WTC11 (cell line): ENCODE measurements around the gene FOXJ3. TPM values are rescaled to one million over a fixed set of nuclear protein-coding genes. Genes with fewer than 3 reads are reported as not detected.

Experiments
- ATAC-seq: fragments of 200-7000 bp; cut with Tn5 transposase; 2 replicates; pipeline ENCODE4 v1.10.0; 2021; ENCODE audit warnings: mild to moderate bottlenecking, moderate library complexity
- CTCF ChIA-PET: fragments of 300-600 bp; sonication (Branson Sonifier 250); formaldehyde crosslinking; loops from one replicate; lab custom pipeline; 2021; ENCODE audit warnings: antibody characterized with exemption; lab: Charles Lee
- POLR2A ChIA-PET: fragments of 350-600 bp; sonication (Branson Sonifier 250); formaldehyde crosslinking; loops from one replicate; lab custom pipeline; 2021; ENCODE audit warnings: antibody characterized with exemption; lab: Charles Lee
- DNase-seq: peaks from one replicate; pipeline ENCODE4 v3.0.0; 2021; ENCODE audit warnings: low spot score
- H3K27ac Mint-ChIP-seq: 2 replicates; pipeline ENCODE4 v1.8.0; 2021; ENCODE audit warnings: mixed read lengths
- H3K27me3 Mint-ChIP-seq: 2 replicates; pipeline ENCODE4 v1.8.0; 2021; ENCODE audit warnings: low read depth, mild to moderate bottlenecking, moderate library complexity, mixed read lengths
- H3K36me3 Mint-ChIP-seq: 2 replicates; pipeline ENCODE4 v1.8.0; 2021; ENCODE audit warnings: mixed read lengths
- H3K4me1 Mint-ChIP-seq: 2 replicates; pipeline ENCODE4 v1.8.0; 2022; ENCODE audit warnings: mixed read lengths
- H3K4me3 Mint-ChIP-seq: 2 replicates; pipeline ENCODE4 v1.8.0; 2021; ENCODE audit warnings: mild to moderate bottlenecking, moderate library complexity, mixed read lengths
- H3K9me3 Mint-ChIP-seq: 2 replicates; pipeline ENCODE4 v1.8.0; 2021; ENCODE audit warnings: mixed read lengths
- ATF1 ChIP-seq: sonication (generic); formaldehyde crosslinking; IDR thresholded peaks from 2 replicates; pipeline ENCODE4 v1.8.1; 2023; ENCODE audit warnings: mild to moderate bottlenecking, moderate library complexity, missing genetic modification reagents
- ELF4 ChIP-seq: sonication (generic); formaldehyde crosslinking; IDR thresholded peaks from 2 replicates; pipeline ENCODE4 v1.8.1; 2022; ENCODE audit warnings: low read depth, mild to moderate bottlenecking, moderate library complexity, missing genetic modification reagents
- EMX1 ChIP-seq: fragments of 250-450 bp; sonication (Bioruptor Pico); IDR thresholded peaks from 2 replicates; pipeline ENCODE4 v1.8.0; 2021; ENCODE audit warnings: mild to moderate bottlenecking
- ETV6 ChIP-seq: sonication (generic); formaldehyde crosslinking; IDR thresholded peaks from 2 replicates; pipeline ENCODE4 v1.8.1; 2022; ENCODE audit warnings: mild to moderate bottlenecking, missing genetic modification reagents
- FOXK1 ChIP-seq: sonication (generic); formaldehyde crosslinking; IDR thresholded peaks from 2 replicates; pipeline ENCODE4 v1.8.0; 2022; ENCODE audit warnings: mild to moderate bottlenecking, moderate library complexity, missing genetic modification reagents
- GTF2I ChIP-seq: fragments of 250-450 bp; sonication (Bioruptor Pico); conservative IDR thresholded peaks from 2 replicates; pipeline ENCODE4 v1.4.0; 2021; ENCODE audit warnings: mild to moderate bottlenecking
- JAZF1 ChIP-seq: fragments of 250-450 bp; sonication (Bioruptor Pico); IDR thresholded peaks from 2 replicates; pipeline ENCODE4 v1.9.0; 2021; ENCODE audit warnings: moderate library complexity, mild to moderate bottlenecking, inconsistent platforms
- NR1H2 ChIP-seq: sonication (generic); formaldehyde crosslinking; IDR thresholded peaks from 2 replicates; pipeline ENCODE4 v1.9.0; 2021; ENCODE audit warnings: mild to moderate bottlenecking, moderate library complexity, missing genetic modification reagents
- SOX15 ChIP-seq: fragments of 250-450 bp; sonication (Bioruptor Pico); IDR thresholded peaks from 2 replicates; pipeline ENCODE4 v1.9.0; 2021; ENCODE audit warnings: mild to moderate bottlenecking
- TCF7 ChIP-seq: sonication (generic); formaldehyde crosslinking; IDR thresholded peaks from 2 replicates; pipeline ENCODE4 v1.8.0; 2022; ENCODE audit warnings: mild to moderate bottlenecking, low read depth, missing genetic modification reagents, moderate library complexity
- total RNA-seq: library from RNA; stranded (reverse); gene quantifications from 3 replicates; pipeline ENCODE4 v1.2.3, GENCODE V29; 2021
- TF ChIP-seq, protein P1 (sequence below): sonication (generic); formaldehyde crosslinking; IDR thresholded peaks from 2 replicates; pipeline ENCODE4 v1.8.0; 2022; ENCODE audit warnings: mild to moderate bottlenecking, missing genetic modification reagents
- TF ChIP-seq, protein P2 (sequence below): fragments of 250-450 bp; sonication (Bioruptor Pico); IDR thresholded peaks from 2 replicates; pipeline ENCODE4 v1.8.0; 2021; ENCODE audit warnings: mild to moderate bottlenecking
- TF ChIP-seq, protein P3 (sequence below): fragments of 200-600 bp; IDR thresholded peaks from 2 replicates; pipeline ENCODE4 v1.8.0; 2022; ENCODE audit warnings: antibody characterized with exemption
- TF ChIP-seq, protein P4 (sequence below): sonication (generic); formaldehyde crosslinking; IDR thresholded peaks from 2 replicates; pipeline ENCODE4 v1.8.1; 2022; ENCODE audit warnings: mild to moderate bottlenecking, moderate library complexity, missing genetic modification reagents
- TF ChIP-seq, protein P5 (sequence below): fragments of 250-450 bp; sonication (Bioruptor Pico); IDR thresholded peaks from 2 replicates; pipeline ENCODE4 v2.1.2; 2022; ENCODE audit warnings: mild to moderate bottlenecking, moderate library complexity
- TF ChIP-seq, protein P6 (sequence below): sonication (generic); formaldehyde crosslinking; IDR thresholded peaks from 2 replicates; pipeline ENCODE4 v1.8.0; 2023; ENCODE audit warnings: missing genetic modification reagents
- TF ChIP-seq, protein P7 (sequence below): sonication (generic); formaldehyde crosslinking; IDR thresholded peaks from 2 replicates; pipeline ENCODE4 v1.8.1; 2022; ENCODE audit warnings: missing genetic modification reagents, borderline replicate concordance
- TF ChIP-seq, protein P8 (sequence below): sonication (generic); formaldehyde crosslinking; IDR thresholded peaks from 2 replicates; pipeline ENCODE4 v1.8.1; 2023; ENCODE audit warnings: mild to moderate bottlenecking, missing genetic modification reagents

The FOXJ3 gene
- total RNA-seq, 1 experiment from 2014 or later: 43.3 TPM

DNA sequence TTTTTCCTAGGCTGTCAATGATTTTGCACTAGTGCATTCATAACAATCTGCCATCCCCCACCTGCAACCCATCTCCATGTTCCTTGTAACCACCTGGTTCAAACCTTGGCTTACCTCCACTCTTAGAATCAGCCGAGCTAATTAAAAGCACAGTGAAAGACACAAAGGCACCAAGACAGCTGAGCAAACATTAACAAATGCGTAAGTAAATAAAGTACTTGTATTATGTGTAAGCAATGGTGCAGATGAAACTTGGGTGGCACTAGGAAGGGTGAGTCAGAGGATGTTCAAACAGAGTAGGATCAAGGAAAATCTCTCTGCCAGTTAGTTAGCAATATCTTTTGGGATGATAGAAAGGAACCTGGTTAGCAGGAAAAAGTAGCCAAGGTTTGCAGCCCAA lies 5.1 kb upstream of the FOXJ3 start (continued):
- TF ChIP-seq, protein P1, sequence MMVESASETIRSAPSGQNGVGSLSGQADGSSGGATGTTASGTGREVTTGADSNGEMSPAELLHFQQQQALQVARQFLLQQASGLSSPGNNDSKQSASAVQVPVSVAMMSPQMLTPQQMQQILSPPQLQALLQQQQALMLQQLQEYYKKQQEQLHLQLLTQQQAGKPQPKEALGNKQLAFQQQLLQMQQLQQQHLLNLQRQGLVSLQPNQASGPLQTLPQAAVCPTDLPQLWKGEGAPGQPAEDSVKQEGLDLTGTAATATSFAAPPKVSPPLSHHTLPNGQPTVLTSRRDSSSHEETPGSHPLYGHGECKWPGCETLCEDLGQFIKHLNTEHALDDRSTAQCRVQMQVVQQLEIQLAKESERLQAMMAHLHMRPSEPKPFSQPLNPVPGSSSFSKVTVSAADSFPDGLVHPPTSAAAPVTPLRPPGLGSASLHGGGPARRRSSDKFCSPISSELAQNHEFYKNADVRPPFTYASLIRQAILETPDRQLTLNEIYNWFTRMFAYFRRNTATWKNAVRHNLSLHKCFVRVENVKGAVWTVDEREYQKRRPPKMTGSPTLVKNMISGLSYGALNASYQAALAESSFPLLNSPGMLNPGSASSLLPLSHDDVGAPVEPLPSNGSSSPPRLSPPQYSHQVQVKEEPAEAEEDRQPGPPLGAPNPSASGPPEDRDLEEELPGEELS (CRISPR knock-in tag): no peak

DNA sequence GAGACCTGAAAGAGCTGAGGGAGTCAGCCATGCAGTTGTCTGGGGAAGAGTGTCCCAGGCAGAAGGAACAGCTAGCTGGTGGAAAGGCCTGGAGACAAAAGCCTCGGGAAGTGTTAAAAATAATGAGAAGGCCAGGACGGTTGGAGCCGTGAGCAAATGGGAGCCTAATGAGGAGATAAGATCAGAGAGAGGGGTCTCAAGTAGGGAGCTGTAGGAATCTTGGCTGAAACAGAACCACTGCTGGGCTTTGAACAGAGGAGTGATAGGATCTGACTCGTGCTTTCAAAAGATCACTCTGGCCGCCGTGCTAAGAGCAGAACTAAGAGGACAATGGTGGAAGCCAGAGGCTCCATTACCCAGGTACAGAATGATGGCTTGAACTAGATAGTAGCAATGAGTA lies 1.9 kb upstream of the FOXJ3 start:
- CTCF ChIA-PET: no interaction called here
- TF ChIP-seq, protein P1 (CRISPR knock-in tag): no peak
- TF ChIP-seq ELF4 (CRISPR knock-in tag): no peak
- TF ChIP-seq TCF7 (CRISPR knock-in tag): no peak
- TF ChIP-seq NR1H2 (CRISPR knock-in tag): no peak
- no peak for TF ChIP-seq EMX1 (CRISPR knock-in tag)
- no peak for TF ChIP-seq ETV6 (CRISPR knock-in tag)
- TF ChIP-seq JAZF1: no peak
- TF ChIP-seq ATF1 (CRISPR knock-in tag): no peak
- TF ChIP-seq, protein P2, sequence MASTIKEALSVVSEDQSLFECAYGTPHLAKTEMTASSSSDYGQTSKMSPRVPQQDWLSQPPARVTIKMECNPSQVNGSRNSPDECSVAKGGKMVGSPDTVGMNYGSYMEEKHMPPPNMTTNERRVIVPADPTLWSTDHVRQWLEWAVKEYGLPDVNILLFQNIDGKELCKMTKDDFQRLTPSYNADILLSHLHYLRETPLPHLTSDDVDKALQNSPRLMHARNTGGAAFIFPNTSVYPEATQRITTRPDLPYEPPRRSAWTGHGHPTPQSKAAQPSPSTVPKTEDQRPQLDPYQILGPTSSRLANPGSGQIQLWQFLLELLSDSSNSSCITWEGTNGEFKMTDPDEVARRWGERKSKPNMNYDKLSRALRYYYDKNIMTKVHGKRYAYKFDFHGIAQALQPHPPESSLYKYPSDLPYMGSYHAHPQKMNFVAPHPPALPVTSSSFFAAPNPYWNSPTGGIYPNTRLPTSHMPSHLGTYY (CRISPR knock-in tag): no peak
- TF ChIP-seq, protein P3, sequence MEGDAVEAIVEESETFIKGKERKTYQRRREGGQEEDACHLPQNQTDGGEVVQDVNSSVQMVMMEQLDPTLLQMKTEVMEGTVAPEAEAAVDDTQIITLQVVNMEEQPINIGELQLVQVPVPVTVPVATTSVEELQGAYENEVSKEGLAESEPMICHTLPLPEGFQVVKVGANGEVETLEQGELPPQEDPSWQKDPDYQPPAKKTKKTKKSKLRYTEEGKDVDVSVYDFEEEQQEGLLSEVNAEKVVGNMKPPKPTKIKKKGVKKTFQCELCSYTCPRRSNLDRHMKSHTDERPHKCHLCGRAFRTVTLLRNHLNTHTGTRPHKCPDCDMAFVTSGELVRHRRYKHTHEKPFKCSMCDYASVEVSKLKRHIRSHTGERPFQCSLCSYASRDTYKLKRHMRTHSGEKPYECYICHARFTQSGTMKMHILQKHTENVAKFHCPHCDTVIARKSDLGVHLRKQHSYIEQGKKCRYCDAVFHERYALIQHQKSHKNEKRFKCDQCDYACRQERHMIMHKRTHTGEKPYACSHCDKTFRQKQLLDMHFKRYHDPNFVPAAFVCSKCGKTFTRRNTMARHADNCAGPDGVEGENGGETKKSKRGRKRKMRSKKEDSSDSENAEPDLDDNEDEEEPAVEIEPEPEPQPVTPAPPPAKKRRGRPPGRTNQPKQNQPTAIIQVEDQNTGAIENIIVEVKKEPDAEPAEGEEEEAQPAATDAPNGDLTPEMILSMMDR: no peak
- TF ChIP-seq FOXK1 (CRISPR knock-in tag): no peak
- TF ChIP-seq, protein P4, sequence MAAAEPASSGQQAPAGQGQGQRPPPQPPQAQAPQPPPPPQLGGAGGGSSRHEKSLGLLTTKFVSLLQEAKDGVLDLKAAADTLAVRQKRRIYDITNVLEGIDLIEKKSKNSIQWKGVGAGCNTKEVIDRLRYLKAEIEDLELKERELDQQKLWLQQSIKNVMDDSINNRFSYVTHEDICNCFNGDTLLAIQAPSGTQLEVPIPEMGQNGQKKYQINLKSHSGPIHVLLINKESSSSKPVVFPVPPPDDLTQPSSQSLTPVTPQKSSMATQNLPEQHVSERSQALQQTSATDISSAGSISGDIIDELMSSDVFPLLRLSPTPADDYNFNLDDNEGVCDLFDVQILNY (CRISPR knock-in tag): no peak
- TF ChIP-seq GTF2I (CRISPR knock-in tag): no peak
- no peak for TF ChIP-seq SOX15 (CRISPR knock-in tag)
- TF ChIP-seq, protein P5, sequence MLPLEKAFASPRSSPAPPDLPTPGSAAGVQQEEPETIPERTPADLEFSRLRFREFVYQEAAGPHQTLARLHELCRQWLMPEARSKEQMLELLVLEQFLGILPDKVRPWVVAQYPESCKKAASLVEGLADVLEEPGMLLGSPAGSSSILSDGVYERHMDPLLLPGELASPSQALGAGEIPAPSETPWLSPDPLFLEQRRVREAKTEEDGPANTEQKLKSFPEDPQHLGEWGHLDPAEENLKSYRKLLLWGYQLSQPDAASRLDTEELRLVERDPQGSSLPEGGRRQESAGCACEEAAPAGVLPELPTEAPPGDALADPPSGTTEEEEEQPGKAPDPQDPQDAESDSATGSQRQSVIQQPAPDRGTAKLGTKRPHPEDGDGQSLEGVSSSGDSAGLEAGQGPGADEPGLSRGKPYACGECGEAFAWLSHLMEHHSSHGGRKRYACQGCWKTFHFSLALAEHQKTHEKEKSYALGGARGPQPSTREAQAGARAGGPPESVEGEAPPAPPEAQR (CRISPR knock-in tag): no peak
- TF ChIP-seq, protein P6, sequence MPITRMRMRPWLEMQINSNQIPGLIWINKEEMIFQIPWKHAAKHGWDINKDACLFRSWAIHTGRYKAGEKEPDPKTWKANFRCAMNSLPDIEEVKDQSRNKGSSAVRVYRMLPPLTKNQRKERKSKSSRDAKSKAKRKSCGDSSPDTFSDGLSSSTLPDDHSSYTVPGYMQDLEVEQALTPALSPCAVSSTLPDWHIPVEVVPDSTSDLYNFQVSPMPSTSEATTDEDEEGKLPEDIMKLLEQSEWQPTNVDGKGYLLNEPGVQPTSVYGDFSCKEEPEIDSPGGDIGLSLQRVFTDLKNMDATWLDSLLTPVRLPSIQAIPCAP (CRISPR knock-in tag): no peak
- TF ChIP-seq, protein P7, sequence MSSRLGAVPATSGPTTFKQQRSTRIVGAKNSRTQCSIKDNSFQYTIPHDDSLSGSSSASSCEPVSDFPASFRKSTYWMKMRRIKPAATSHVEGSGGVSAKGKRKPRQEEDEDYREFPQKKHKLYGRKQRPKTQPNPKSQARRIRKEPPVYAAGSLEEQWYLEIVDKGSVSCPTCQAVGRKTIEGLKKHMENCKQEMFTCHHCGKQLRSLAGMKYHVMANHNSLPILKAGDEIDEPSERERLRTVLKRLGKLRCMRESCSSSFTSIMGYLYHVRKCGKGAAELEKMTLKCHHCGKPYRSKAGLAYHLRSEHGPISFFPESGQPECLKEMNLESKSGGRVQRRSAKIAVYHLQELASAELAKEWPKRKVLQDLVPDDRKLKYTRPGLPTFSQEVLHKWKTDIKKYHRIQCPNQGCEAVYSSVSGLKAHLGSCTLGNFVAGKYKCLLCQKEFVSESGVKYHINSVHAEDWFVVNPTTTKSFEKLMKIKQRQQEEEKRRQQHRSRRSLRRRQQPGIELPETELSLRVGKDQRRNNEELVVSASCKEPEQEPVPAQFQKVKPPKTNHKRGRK (CRISPR knock-in tag): no peak
- TF ChIP-seq, protein P8, sequence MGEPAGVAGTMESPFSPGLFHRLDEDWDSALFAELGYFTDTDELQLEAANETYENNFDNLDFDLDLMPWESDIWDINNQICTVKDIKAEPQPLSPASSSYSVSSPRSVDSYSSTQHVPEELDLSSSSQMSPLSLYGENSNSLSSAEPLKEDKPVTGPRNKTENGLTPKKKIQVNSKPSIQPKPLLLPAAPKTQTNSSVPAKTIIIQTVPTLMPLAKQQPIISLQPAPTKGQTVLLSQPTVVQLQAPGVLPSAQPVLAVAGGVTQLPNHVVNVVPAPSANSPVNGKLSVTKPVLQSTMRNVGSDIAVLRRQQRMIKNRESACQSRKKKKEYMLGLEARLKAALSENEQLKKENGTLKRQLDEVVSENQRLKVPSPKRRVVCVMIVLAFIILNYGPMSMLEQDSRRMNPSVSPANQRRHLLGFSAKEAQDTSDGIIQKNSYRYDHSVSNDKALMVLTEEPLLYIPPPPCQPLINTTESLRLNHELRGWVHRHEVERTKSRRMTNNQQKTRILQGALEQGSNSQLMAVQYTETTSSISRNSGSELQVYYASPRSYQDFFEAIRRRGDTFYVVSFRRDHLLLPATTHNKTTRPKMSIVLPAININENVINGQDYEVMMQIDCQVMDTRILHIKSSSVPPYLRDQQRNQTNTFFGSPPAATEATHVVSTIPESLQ (CRISPR knock-in tag): no peak

More for the DNA sequence above, 1.9 kb upstream of the FOXJ3 start:
- ATAC-seq: no peak
- H3K27me3 Mint-ChIP-seq: no peaks in the 10 kb centered on the region
- peaks cover 50% of the 10 kb centered on the region for H3K4me1 Mint-ChIP-seq
- 0 out of 2 replicates have a peak overlapping the region, but pooled peaks have one; percentile 82 for H3K4me3 Mint-ChIP-seq
- H3K36me3 Mint-ChIP-seq: no peaks in the 10 kb centered on the region
- peak overlapping the region; percentile 12 for H3K27ac Mint-ChIP-seq
- no peaks in the 10 kb centered on the region for H3K9me3 Mint-ChIP-seq
- POLR2A ChIA-PET: no interaction called here
- no peak for DNase-seq
